HepG2 (cell line): ENCODE measurements around the gene CDH13. TPM values are rescaled to one million over a fixed set of nuclear protein-coding genes. Genes with fewer than 3 reads are reported as not detected.

Experiments used
- ATAC-seq: fragments of 200-7000 bp; cut with Tn5 transposase; 3 replicates; pipeline ENCODE4 v1.9.1; 2020; ENCODE audit warnings: mild to moderate bottlenecking, moderate library complexity
- BruUV-seq: library from RNA; stranded (reverse); fragments of 400-500 nt; replicated peaks from 2 replicates; lab custom pipeline; 2021; lab: Mats Ljungman, UMichigan
- CTCF ChIA-PET: fragments of 300-600 bp; formaldehyde crosslinking; extraction: SDS; loops from one replicate; lab custom pipeline; 2021; ENCODE audit warnings: low total read pairs, inconsistent platforms, low intra/inter-chr PET ratio; lab: Yijun Ruan, JAX
- POLR2A ChIA-PET: fragments of 350-600 bp; sonication (Branson Sonifier 250); formaldehyde crosslinking; loops from one replicate; lab custom pipeline; 2020; ENCODE audit warnings: antibody characterized with exemption, inconsistent platforms; lab: Yijun Ruan, JAX
- DNase-seq: peaks from one replicate; pipeline ENCODE4 v3.0.0-alpha.2; 2015; ENCODE audit warnings: low spot score
- FAIRE-seq: peaks from 3 replicates; lab custom pipeline; 2011; peaks lifted over from hg19 to GRCh38; lab: Jason Lieb, UNC
- H2AFZ ChIP-seq: one replicate; pipeline ENCODE4 v1.6.1; 2011; ENCODE audit warnings: low read length, inconsistent platforms
- H3K27ac ChIP-seq: fragments of 300-600 bp; 3 replicates; pipeline ENCODE4 v1.8.0; 2011; ENCODE audit warnings: mixed run types, mild to moderate bottlenecking, mixed read lengths, low read length, inconsistent platforms; ENCODE audit not compliant: insufficient read depth; ENCODE audit errors: extremely low read length
- H3K27me3 ChIP-seq, 2 experiments: fragments of 200-600 bp in 1 of 2; 2 replicates in 1 of 2; 3 replicates in 1 of 2; pipeline versions ENCODE4 v1.6.0 to v1.8.0; 2011; ENCODE audit warnings: low read length in 2 of 2, mild to moderate bottlenecking in 2 of 2, moderate library complexity in 2 of 2, inconsistent platforms in 1 of 2; ENCODE audit not compliant: insufficient read depth in 2 of 2, control insufficient read depth in 1 of 2
- H3K36me3 ChIP-seq, 2 experiments: fragments of 200-600 bp in 1 of 2; replicated peaks in 1 of 2; 2 replicates in 1 of 2; 3 replicates in 1 of 2; pipeline versions ENCODE4 v1.5.1 to v1.8.0; 2011; ENCODE audit warnings: low read length in 2 of 2, inconsistent platforms in 1 of 2; ENCODE audit not compliant: insufficient read depth in 2 of 2, control insufficient read depth in 1 of 2
- H3K4me1 ChIP-seq: 2 replicates; pipeline ENCODE4 v1.5.1; 2012; ENCODE audit warnings: low read length, inconsistent platforms; ENCODE audit not compliant: insufficient read depth
- H3K4me2 ChIP-seq: 2 replicates; pipeline ENCODE4 v1.6.0; 2011; ENCODE audit warnings: low read depth, low read length, inconsistent platforms
- H3K4me3 ChIP-seq, 3 experiments: fragments of 200-600 bp in 1 of 3; sonication (generic), shearing (Covaris generic) in 1 of 3; replicated peaks in 1 of 3; 2 replicates each; pipeline ENCODE4 v1.5.1; 2011 to 2016; ENCODE audit warnings: low read length in 3 of 3, inconsistent platforms in 2 of 3, low read depth in 2 of 3, mild to moderate bottlenecking in 2 of 3, control low read depth in 1 of 3, mixed read lengths in 1 of 3; ENCODE audit not compliant: insufficient read depth in 1 of 3
- H3K79me2 ChIP-seq: one replicate; pipeline ENCODE4 v1.6.1; 2011; ENCODE audit warnings: low read length, inconsistent platforms; ENCODE audit not compliant: insufficient read depth
- H3K9ac ChIP-seq: 2 replicates; pipeline ENCODE4 v1.6.0; 2011; ENCODE audit warnings: mild to moderate bottlenecking, low read depth, low read length, inconsistent platforms; ENCODE audit not compliant: insufficient read depth
- H3K9me3 ChIP-seq: 2 replicates; pipeline ENCODE4 v1.5.1; 2012; ENCODE audit warnings: mild to moderate bottlenecking, low read length
- H4K20me1 ChIP-seq: 2 replicates; pipeline ENCODE4 v1.6.0; 2011; ENCODE audit warnings: inconsistent platforms, mild to moderate bottlenecking, low read length, moderate library complexity; ENCODE audit not compliant: insufficient read depth
- ARID5B ChIP-seq: IDR thresholded peaks from 2 replicates; pipeline ENCODE4 v1.4.0; 2020; ENCODE audit warnings: mild to moderate bottlenecking, missing genetic modification reagents
- ISX ChIP-seq: sonication (generic); formaldehyde crosslinking; conservative IDR thresholded peaks from 2 replicates; pipeline ENCODE4 v1.5.0; 2020; ENCODE audit warnings: missing genetic modification reagents
- JUND ChIP-seq: sonication (generic); formaldehyde crosslinking; IDR thresholded peaks from 2 replicates; pipeline ENCODE4 v1.8.0; 2022; ENCODE audit warnings: mild to moderate bottlenecking, missing genetic modification reagents
- LRRFIP1 ChIP-seq: sonication (generic); formaldehyde crosslinking; conservative IDR thresholded peaks from 2 replicates; pipeline ENCODE4 v1.4.0; 2020; ENCODE audit warnings: missing genetic modification reagents
- MED8 ChIP-seq: sonication (generic); formaldehyde crosslinking; IDR thresholded peaks from 2 replicates; pipeline ENCODE4 v1.8.1; 2023; ENCODE audit warnings: mild to moderate bottlenecking, missing genetic modification reagents; ENCODE audit not compliant: insufficient replicate concordance
- MLLT10 ChIP-seq: sonication (generic); formaldehyde crosslinking; IDR thresholded peaks from 2 replicates; pipeline ENCODE4 v1.4.0; 2020; ENCODE audit warnings: missing genetic modification reagents
- ONECUT2 ChIP-seq: sonication (generic); formaldehyde crosslinking; IDR thresholded peaks from 2 replicates; pipeline ENCODE4 v1.4.0; 2020; ENCODE audit warnings: missing genetic modification reagents
- SRSF4 ChIP-seq: fragments of 200-400 bp; formaldehyde crosslinking; IDR thresholded peaks from one replicate; pipeline ENCODE4 v1.6.1; 2018; ENCODE audit warnings: mild to moderate bottlenecking, low read depth, low read length, moderate library complexity; ENCODE audit not compliant: poor library complexity, severe bottlenecking
- ZNF101 ChIP-seq: sonication (generic); formaldehyde crosslinking; IDR thresholded peaks from 2 replicates; pipeline ENCODE4 v1.4.0; 2020; ENCODE audit warnings: mild to moderate bottlenecking, low read depth, missing genetic modification reagents, borderline replicate concordance
- ZNF331 ChIP-seq: sonication (generic); formaldehyde crosslinking; IDR thresholded peaks from 2 replicates; pipeline ENCODE4 v1.4.0; 2020; ENCODE audit warnings: missing genetic modification reagents
- ZUFSP ChIP-seq: sonication (generic); formaldehyde crosslinking; IDR thresholded peaks from 2 replicates; pipeline ENCODE4 v1.9.0; 2021; ENCODE audit warnings: missing genetic modification reagents, mild to moderate bottlenecking, borderline replicate concordance
- WGBS: methylation state at CpG from one replicate; pipeline ENCODE4 v1.1.6; 2017; ENCODE audit warnings: low lambda C conversion rate; 5-methylcytosine and 5-hydroxymethylcytosine counted together
- in situ Hi-C: cut with HindIII; loops from 2 replicates; pipeline ENCODE4 v1.10.0; 2017; ENCODE audit warnings: low pct_unique_long_range_greater_than_20kb; ENCODE audit not compliant: extremely low pct_ligation_motif_present
- intact Hi-C: fragments of 100-400 bp; cut with micrococcal nuclease; formaldehyde crosslinking; loops from one replicate; pipeline ENCODE4 v1.10.0; 2022; ENCODE audit not compliant: unreplicated experiment
- polyA plus RNA-seq, 8 experiments: library from polyadenylated mRNA; depleted of rRNA in 3 of 8; stranded (reverse) in 7 of 8; unstranded in 1 of 8; fragments of >200 nt; fragmentation: Illumina TruSeq in 4 of 8; extraction: Trizol in 4 of 8; gene quantifications; 2 replicates each; pipeline versions ENCODE4 v1.2.1 to v1.2.3, GENCODE V29; 2011 to 2016; ENCODE audit warnings: low read depth in 4 of 8, missing spikeins in 1 of 8, mixed read lengths in 1 of 8; ENCODE audit not compliant: insufficient read depth in 1 of 8
- total RNA-seq, 5 experiments: library from RNA; depleted of rRNA; stranded (reverse); fragments of >200 nt; fragmentation: Illumina TruSeq; extraction: Trizol; gene quantifications; 2 replicates each; pipeline ENCODE4 v1.2.3, GENCODE V29; 2016; ENCODE audit warnings: low read depth in 1 of 5
- TF ChIP-seq, protein P1 (sequence below): sonication (generic); formaldehyde crosslinking; IDR thresholded peaks from 2 replicates; pipeline ENCODE4 v1.4.0; 2020; ENCODE audit warnings: missing genetic modification reagents, mild to moderate bottlenecking, borderline replicate concordance

Gene CDH13
- total and polyA plus RNA-seq, 2 of the 13 experiments (the other 11 are each of a cell fraction or from before 2014, with no cell fraction given), result not detected

- DNase-seq, result no peak
- H3K4me3 ChIP-seq, result no peak overlapping the region
- H4K20me1 ChIP-seq, result no peaks in the 10 kb centered on the region
- FAIRE-seq, result no peak
- H3K27me3 ChIP-seq, result no peaks in the 10 kb centered on the region
- no peaks in the 10 kb centered on the region for H3K79me2 ChIP-seq
- H3K36me3 ChIP-seq, result no peaks in the 10 kb centered on the region
- H2AFZ ChIP-seq, result no peak overlapping the region
- WGBS, result 0% methylated on average over 4 of the region's 4 CpGs
- in situ Hi-C loops, result no loop called here
- H3K9me3 ChIP-seq, result no peaks in the 10 kb centered on the region
- no peak for ATAC-seq
- ChIA-PET CTCF (no interaction called here), POLR2A (no interaction called here)
- no peak overlapping the region for H3K9ac ChIP-seq
- BruUV-seq, result no TSS peak
- intact Hi-C loops, result no loop called here
- no peak overlapping the region for H3K27ac ChIP-seq
- H3K4me1 ChIP-seq, result no peaks in the 10 kb centered on the region
- no peak overlapping the region for H3K4me2 ChIP-seq
- no peak for TF ChIP-seq ZNF331 (CRISPR knock-in tag)
- no peak for TF ChIP-seq MED8 (CRISPR knock-in tag)
- no peak for TF ChIP-seq LRRFIP1
- no peak for TF ChIP-seq JUND (CRISPR knock-in tag)
- TF ChIP-seq ARID5B (CRISPR knock-in tag), result no peak
- TF ChIP-seq, protein P1, sequence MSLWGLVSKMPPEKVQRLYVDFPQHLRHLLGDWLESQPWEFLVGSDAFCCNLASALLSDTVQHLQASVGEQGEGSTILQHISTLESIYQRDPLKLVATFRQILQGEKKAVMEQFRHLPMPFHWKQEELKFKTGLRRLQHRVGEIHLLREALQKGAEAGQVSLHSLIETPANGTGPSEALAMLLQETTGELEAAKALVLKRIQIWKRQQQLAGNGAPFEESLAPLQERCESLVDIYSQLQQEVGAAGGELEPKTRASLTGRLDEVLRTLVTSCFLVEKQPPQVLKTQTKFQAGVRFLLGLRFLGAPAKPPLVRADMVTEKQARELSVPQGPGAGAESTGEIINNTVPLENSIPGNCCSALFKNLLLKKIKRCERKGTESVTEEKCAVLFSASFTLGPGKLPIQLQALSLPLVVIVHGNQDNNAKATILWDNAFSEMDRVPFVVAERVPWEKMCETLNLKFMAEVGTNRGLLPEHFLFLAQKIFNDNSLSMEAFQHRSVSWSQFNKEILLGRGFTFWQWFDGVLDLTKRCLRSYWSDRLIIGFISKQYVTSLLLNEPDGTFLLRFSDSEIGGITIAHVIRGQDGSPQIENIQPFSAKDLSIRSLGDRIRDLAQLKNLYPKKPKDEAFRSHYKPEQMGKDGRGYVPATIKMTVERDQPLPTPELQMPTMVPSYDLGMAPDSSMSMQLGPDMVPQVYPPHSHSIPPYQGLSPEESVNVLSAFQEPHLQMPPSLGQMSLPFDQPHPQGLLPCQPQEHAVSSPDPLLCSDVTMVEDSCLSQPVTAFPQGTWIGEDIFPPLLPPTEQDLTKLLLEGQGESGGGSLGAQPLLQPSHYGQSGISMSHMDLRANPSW (CRISPR knock-in tag), result no peak
- no peak for TF ChIP-seq MLLT10
- TF ChIP-seq ISX (CRISPR knock-in tag), result no peak
- no peak for TF ChIP-seq ONECUT2 (CRISPR knock-in tag)
- TF ChIP-seq ZNF101 (CRISPR knock-in tag), result no peak
- TF ChIP-seq SRSF4, result no peak
- TF ChIP-seq ZUFSP (CRISPR knock-in tag), result no peak
Observed at GRCh38 chr16:83501481-83501880, 874.7 kb downstream of the CDH13 start.
